ENCODE data around the gene RBM39. TPM values are rescaled to one million over a fixed set of nuclear protein-coding genes. Genes with fewer than 3 reads are reported as not detected.
"Not testable (repeated sequence)": the region's sequence is repeated elsewhere in the genome, so short reads cannot be mapped to it uniquely, and the experiment has no call there.

RBM39 gene
- total RNA-seq, 2 experiments from 2014 or later: 330 to 349 TPM

- no peaks in the 10 kb centered on the region for H3K27me3 Mint-ChIP-seq
- no peak for DNase-seq
- peaks cover 43% of the 10 kb centered on the region for H3K4me1 Mint-ChIP-seq
- no peak overlapping the region for H3K27ac Mint-ChIP-seq
- no peaks in the 10 kb centered on the region for H3K9me3 Mint-ChIP-seq
- H3K36me3 Mint-ChIP-seq: peaks cover 41% of the 10 kb centered on the region
- H3K4me3 Mint-ChIP-seq: no peak overlapping the region
Observed at GRCh38 chr20:35710039-35710438, 32.0 kb downstream of the RBM39 start.

- Mint-ChIP-seq H3K9me3 (no peaks in the 10 kb centered on the region), H3K4me3 (no peak overlapping the region), H3K4me1 (peaks cover 44% of the 10 kb centered on the region), H3K36me3 (peaks cover 45% of the 10 kb centered on the region), H3K27me3 (no peaks in the 10 kb centered on the region), H3K27ac (peak overlapping the region; percentile 63)
- DNase-seq: no peak
Observed at GRCh38 chr20:35709259-35709658, 32.8 kb downstream of the RBM39 start.

DNA sequence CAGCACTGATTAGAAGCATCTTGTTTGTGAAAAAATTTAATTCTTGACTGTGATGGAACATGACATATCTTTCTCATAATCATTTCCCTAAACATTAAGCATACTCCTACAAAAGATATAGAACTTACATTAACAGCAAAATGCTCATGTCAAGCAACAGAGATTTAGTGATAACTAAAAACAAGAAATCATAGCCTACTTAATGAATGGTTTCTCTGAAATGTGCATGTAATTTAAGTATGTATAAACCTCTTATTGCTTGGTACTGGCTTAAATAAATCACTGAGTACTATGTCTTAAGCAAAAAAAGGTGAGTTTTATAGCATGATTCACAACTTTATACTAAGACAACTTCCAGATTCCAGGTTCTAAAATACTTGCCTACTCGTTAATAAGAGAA lies 33.6 kb downstream of the RBM39 start:
- H3K36me3 Mint-ChIP-seq: peaks cover 49% of the 10 kb centered on the region
- H3K27ac Mint-ChIP-seq: no peak overlapping the region
- H3K4me3 Mint-ChIP-seq: no peak overlapping the region
- no peaks in the 10 kb centered on the region for H3K27me3 Mint-ChIP-seq
- no peak for DNase-seq
- H3K9me3 Mint-ChIP-seq: no peaks in the 10 kb centered on the region
- peaks cover 45% of the 10 kb centered on the region for H3K4me1 Mint-ChIP-seq

GRCh38 chr20:35706591-35707529 lies 35.2 kb downstream of the RBM39 start:
- not testable (repeated sequence) for H3K27ac Mint-ChIP-seq, H3K4me3 Mint-ChIP-seq, DNase-seq, H3K9me3 Mint-ChIP-seq, H3K27me3 Mint-ChIP-seq
- Mint-ChIP-seq H3K4me1 (peaks cover 47% of the 10 kb centered on the region), H3K36me3 (peaks cover 53% of the 10 kb centered on the region)

DNA sequence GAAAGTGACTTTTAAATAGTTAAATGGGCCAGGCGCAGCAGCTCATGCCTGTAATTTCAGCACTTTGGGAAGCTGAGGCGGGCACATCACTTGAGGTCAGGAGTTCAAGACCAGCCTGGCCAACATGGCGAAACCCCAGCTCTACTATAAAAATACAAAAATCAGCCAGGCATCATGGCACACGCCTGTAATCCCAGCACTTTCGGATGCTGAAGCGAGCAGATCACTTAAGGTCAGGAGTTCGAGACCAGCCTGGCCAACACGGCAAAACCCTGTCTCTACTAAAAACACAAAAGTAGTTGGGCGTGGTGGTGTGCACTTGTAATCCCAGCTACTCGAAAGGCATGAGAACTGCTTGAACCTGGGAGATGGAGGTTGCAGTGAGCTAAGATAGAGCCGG lies 36.2 kb downstream of the RBM39 start:
- Mint-ChIP-seq H3K27ac (peak overlapping the region; percentile 67), H3K36me3 (peaks cover 53% of the 10 kb centered on the region), H3K4me1 (peaks cover 43% of the 10 kb centered on the region)
- H3K9me3 Mint-ChIP-seq, H3K27me3 Mint-ChIP-seq, DNase-seq, H3K4me3 Mint-ChIP-seq: not testable (repeated sequence)

DNA sequence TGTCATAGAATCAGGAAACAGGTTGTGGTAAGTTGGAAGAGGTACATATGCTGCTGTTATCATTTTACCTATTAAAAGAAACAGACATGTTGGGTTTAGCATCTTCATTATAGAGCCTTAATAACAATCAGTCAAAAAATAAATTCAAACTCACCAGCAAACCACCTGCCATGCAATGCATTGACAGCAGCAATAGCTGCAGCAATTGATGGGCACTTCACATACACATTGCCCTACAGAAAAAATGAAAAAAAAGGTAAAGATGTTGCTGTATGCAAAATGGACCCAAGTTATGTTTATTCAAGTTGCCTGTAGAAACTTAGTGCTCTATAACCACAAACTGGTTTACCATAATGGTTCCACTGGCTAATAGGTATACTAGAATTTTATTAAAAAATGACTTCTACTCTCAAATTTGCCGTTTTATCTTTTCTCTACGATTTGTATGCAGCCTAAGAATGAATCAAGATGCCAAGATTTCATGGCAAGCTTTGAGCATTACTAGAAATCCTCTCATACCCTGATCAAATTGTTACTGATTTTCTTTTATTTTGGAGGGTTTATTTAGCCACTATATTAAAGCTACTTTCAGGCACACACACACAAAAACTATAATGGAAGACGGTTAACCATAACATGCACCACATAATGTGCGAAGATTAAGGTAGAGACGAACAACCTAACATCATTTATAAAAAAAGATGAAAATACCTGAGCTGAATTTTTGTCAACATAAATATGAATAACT lies 37.4 kb downstream of the RBM39 start:
- Mint-ChIP-seq H3K4me1 (peaks cover 48% of the 10 kb centered on the region), H3K9me3 (no peaks in the 10 kb centered on the region), H3K4me3 (no peak overlapping the region), H3K27me3 (no peaks in the 10 kb centered on the region), H3K27ac (peak overlapping the region; percentile 69), H3K36me3 (peaks cover 55% of the 10 kb centered on the region)
- no peak for DNase-seq

- H3K9me3 Mint-ChIP-seq: no peaks in the 10 kb centered on the region
- peak overlapping the region; percentile 72 for H3K27ac Mint-ChIP-seq
- peaks cover 48% of the 10 kb centered on the region for H3K4me1 Mint-ChIP-seq
- H3K27me3 Mint-ChIP-seq: no peaks in the 10 kb centered on the region
- no peak for DNase-seq
- peaks cover 58% of the 10 kb centered on the region for H3K36me3 Mint-ChIP-seq
- no peak overlapping the region for H3K4me3 Mint-ChIP-seq
Observed at GRCh38 chr20:35702824-35703695, 39.0 kb downstream of the RBM39 start.

- DNase-seq: no peak
- H3K27me3 Mint-ChIP-seq: no peaks in the 10 kb centered on the region
- H3K27ac Mint-ChIP-seq: peak overlapping the region; percentile 72
- H3K4me1 Mint-ChIP-seq: peaks cover 54% of the 10 kb centered on the region
- peak overlapping the region; percentile 29 for H3K4me3 Mint-ChIP-seq
- peaks cover 63% of the 10 kb centered on the region for H3K36me3 Mint-ChIP-seq
- H3K9me3 Mint-ChIP-seq: no peaks in the 10 kb centered on the region
Observed at GRCh38 chr20:35702051-35702823, 39.8 kb downstream of the RBM39 start.

- Mint-ChIP-seq H3K27ac (peak overlapping the region; percentile 95), H3K9me3 (no peaks in the 10 kb centered on the region), H3K4me1 (peaks cover 54% of the 10 kb centered on the region), H3K4me3 (peak overlapping the region; percentile 97), H3K36me3 (peaks cover 64% of the 10 kb centered on the region), H3K27me3 (no peaks in the 10 kb centered on the region)
- no peak for DNase-seq
Observed at GRCh38 chr20:35700625-35701148, 41.4 kb downstream of the RBM39 start.

GRCh38 chr20:35699957-35700624 lies 42.0 kb downstream of the RBM39 start:
- Mint-ChIP-seq H3K36me3 (peaks cover 61% of the 10 kb centered on the region), H3K4me1 (peaks cover 53% of the 10 kb centered on the region), H3K9me3 (no peaks in the 10 kb centered on the region), H3K27ac (peak overlapping the region; percentile 95), H3K4me3 (peak overlapping the region; percentile 97), H3K27me3 (no peaks in the 10 kb centered on the region)
- no peak for DNase-seq

- Mint-ChIP-seq H3K27ac (peak within 1 kb of the TSS; percentile 95), H3K9me3 (no peaks in the 10 kb centered on the region), H3K4me1 (peaks cover 50% of the 10 kb centered on the region), H3K4me3 (peak within 1 kb of the TSS; percentile 97), H3K27me3 (no peaks in the 10 kb centered on the region), H3K36me3 (peaks cover 55% of the 10 kb centered on the region)
- peak; percentile 92 for DNase-seq
Observed at GRCh38 chr20:35699127-35699956, 42.7 kb downstream of the RBM39 start, which contains the start of the genes NFS1 and ROMO1. TSS of gene NFS1 (minus strand) at chr20:35699352. CDS start at chr20:35699288, 64 bp downstream. TSS of gene ROMO1 (plus strand) at chr20:35699405. CDS start at chr20:35699633, 228 bp downstream.

- no peak for DNase-seq
- Mint-ChIP-seq H3K27ac (peak overlapping the region; percentile 93), H3K9me3 (no peaks in the 10 kb centered on the region), H3K36me3 (peaks cover 47% of the 10 kb centered on the region), H3K27me3 (no peaks in the 10 kb centered on the region), H3K4me1 (peaks cover 44% of the 10 kb centered on the region), H3K4me3 (peak overlapping the region; percentile 97)
Observed at GRCh38 chr20:35698298-35699126, 43.5 kb downstream of the RBM39 start.
